ENCODE data around the gene ZNF428.
A peak's percentile ranks its signal among the peaks of the same experiment; 100 is the strongest.
"Not testable (repeated sequence)": the region's sequence is repeated elsewhere in the genome, so short reads cannot be mapped to it uniquely, and the experiment has no call there.

The ZNF428 gene, protein sequence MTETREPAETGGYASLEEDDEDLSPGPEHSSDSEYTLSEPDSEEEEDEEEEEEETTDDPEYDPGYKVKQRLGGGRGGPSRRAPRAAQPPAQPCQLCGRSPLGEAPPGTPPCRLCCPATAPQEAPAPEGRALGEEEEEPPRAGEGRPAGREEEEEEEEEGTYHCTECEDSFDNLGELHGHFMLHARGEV

DNA sequence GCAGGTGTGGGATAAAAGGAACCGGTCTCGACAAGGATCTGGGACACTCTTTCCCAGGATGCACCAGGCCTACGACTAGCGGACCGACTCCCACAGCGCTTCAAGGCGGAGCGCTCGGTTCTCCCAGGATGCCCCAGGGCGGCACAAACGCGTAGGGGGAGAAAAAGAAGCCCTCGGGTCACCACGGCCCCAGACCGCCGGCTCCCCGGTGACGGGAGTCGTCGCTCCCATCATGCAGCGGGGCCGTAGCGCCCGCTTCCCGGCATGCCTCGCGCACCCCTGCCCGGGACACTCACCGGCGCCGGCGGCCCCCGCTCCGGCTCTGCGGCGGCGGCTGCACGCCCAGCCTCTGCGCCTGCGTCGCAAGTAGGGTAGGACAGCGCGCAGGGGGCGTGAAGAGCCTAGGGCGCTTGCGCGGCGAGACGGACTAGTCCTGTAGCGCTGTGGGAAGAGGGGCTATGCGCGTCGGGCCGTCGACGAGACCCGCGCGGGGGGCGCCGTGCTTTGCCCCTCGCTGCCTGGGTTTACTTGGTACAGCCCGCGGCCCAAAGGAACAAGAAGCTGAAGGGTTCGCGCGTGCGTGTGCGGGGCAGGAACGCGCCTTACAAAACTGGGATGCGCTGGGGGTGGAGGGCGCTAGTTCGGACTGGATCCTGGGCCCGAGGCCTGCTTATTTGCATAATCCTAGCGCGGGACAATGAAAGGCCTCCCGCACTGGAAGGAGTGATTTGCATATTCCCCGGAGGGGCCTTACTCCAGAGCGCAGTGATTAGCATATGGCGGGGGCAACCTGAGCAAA is at the start of gene ZNF428:
Gene ZNF428 (minus strand): TSS at position 368 of the 799 bp plus-strand sequence. CDS start 5,325 bp downstream, outside the sequence.
- DNase-seq, result peak; percentile 94

DNA sequence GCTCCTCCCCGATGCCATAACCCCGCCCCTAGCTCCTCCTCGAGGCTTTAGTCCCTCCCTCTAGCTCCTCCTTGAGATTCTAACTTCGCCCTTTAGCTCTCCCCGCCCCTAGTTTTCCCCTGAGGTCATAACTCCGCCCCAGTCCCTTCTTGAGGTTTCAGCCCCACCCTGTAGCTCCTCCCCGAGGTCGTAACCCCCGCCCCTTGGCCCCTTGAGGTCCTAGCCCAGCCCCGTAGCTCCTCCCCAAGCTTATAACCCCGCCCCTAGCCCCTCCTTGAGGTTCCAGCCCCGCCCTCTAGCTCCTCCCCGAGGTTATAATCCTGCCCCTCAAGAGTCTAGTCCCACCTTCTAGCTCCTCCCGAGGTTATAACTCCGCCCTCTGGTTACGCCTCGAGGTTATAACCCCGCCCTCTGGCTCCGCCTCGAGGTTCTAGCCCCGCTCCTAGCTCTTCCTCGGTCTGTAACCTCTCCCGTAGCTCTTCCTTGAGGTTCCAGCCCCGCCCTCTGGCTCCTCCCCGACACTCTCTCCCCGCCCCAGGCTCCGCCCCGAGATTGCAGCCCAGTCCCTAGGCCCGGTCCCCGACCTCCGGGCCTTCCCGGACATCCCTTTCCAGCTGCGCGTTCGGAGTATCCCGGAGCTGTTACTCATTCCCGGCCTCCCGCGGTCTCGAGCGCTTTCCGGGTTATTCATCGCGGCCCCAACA is 49.1 kb upstream of the ZNF428 start:
- DNase-seq, result peak; percentile 98

DNA sequence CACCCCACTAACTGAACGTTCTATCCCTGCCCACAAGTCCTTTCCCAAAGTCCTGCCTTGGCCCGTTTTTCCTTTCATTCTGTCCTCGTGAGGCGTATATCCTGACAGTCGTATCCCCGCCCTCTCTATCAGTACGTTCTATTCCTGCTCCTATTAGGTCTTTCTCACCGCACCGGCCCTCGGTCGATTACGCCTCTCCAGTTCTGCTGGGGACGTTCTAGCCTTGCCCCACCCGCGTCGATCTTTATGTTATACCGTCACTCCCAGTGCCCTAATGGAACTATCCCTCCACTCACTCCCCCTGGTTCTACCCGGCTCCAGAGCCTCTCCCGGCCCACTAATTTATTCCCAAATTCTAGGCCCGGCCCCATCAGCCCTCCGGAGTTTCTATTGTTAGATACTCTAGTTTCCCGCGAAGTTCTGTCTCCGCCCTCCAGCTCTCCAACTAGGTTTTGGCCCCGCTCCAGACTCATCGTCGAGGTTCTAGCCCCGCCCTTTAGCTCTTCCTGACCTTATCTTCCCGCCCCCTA is 48.5 kb upstream of the ZNF428 start:
- DNase-seq, result no peak

DNA sequence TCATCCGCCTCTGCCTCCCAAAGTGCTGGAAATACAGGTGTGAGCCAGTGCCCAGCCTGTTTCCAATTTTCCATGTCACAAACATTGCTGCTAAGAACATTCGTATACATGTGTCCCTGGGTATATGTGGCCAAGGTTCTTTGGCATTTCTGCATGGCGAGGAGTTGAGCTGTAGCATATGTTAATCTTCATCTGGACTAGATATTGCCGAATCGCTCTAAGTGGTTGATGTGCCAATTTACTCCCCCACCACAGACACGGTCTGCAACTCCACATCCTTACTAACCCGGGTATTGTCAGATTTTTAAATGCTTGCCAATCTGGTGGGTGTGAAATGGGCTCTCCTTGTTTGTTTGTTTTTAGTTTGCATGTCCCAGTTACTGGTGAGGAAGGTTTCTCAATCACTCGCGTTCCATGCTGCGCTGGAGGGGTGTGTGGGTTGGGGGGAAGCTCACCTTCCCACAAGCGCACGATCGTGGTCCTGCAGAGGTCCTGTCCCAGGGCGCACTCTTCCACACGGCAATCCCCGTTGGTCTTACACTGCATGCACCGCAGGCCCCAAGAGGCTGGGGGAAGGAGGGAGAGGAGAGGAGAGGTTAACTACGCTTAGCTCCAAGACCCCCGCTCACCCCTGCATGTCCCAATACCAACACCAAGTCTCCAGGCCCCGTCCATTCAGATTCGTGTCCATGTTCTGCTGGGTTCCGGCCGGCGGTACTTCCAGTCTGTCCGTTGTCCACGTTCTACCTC is 47.9 kb upstream of the ZNF428 start:
- no peak for DNase-seq

DNA sequence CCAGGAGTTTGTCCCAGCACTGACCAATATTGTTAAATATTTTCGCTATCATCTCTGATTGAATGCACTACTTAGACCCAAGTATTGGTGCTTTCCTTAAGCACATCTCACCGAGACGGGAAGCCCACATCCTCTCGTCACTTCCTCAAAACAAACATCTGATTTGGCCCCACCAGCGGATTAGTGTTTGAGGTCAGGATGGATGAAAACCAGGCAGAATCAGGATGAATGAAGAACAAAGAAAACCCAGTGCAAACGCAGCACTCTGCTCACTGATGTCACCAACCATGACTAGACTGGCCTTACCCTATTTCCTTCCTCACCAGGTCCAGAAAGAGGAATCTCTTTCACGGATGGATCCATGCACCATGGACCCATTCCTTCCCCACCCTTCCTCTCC is 44.6 kb upstream of the ZNF428 start:
- DNase-seq, result peak; percentile 53

DNA sequence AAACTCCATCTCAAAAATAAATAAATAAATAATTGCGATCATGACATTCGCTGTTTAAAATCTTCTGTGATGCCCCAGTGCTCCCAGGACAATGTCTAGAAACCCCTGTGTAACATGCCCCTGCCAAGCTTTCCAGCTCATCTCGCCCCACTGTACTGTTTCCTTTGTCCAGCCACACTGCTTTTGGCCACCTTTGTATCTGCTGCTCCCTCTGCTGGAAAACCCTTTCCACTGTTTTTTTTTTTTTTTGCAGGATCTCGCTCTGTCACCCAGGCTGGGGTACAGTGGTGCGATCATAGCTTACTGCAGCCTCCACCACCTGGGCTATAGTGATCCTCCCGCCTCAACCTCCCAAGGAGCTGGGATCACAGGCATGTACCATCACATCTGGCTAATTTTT is 43.1 kb upstream of the ZNF428 start:
- DNase-seq, result no peak

DNA sequence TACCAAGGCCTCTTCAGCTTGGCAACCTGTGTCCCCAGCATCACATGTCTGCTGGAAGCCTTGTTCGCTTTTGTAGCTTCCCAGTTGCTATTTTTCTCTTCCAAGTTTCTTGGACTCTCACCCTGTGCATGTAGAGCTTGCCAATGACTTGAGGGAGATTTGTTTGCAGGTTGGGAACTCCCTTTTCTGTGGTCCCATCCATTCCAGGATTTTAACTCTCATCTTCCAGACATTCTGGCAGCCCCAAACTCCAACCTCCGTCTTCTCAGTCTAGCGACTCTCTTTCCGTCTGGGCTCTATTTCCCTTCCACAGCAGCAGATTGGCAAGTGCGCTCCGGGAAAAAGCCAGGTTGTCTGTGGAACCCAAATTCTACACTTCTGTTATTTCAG is 41.5 kb upstream of the ZNF428 start:
- no peak for DNase-seq

DNA sequence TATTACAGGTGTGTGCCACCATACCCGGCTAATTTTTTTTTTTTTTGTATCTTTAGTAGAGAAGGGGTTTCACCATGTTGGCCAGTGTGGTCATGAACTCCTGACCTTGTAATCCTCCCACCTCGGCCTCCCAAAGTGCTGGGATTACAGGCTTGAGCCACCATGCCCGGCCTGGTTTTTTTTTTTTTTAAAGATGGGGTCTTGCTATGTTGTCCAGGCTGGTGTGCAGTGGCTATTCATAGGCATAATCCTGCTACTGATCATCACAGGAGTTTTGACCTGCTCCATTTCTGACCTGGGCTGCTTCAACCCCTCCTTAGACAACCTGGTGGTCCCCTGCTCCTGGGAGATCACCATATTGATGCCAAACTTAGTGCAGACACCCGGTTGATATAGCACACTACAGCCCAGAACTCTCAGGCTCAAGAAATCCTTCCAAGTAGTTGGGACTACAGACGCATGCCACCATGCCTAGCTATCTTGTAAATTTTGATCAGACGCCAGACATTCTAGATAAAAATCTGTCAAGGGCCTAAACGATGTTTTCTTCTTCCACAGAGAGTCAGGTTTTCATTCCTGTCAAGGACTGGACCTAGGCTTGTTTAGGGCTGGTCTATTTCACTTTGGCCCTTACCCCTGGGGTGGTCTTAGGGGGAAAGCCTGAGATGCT is 41.0 kb upstream of the ZNF428 start:
- no peak for DNase-seq

DNA sequence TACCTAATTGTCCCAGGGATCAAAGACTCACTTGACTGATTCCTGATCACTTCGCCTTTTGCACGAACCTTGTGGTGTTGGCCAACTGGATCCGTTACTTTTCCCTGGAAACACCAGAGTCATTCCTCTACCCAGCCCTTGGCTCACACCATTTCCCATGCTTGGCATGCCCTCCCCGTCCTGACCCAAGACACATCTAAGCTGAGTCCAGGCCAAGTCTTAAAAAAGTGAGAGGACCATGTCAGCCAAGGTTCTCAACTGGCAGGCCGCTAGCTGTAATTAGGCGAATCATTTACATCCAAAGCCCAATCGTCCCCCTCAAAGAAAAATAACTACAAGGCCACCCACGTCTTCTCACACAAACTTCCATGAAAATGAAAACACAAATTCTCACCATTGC is 39.1 kb upstream of the ZNF428 start:
- no peak for DNase-seq

DNA sequence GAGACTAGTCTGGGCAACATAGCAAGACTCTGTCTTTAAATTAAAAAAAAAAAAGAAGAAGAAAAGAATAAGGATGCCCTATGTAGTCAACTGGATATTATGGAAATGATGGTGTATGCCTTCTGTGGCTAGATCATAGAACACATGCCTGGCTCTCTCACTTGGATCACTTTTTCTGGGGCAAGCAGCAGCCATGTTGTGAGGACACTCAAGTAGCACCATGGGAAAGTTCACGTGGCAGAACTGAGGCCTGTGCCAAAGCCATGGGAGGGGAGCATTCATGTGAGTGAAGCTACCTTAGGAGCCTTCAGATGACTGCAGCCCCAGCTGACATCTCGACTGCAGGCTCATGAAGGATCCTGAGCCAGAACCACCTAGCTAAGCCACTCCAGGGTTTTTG is 38.6 kb upstream of the ZNF428 start:
- no peak for DNase-seq

DNA sequence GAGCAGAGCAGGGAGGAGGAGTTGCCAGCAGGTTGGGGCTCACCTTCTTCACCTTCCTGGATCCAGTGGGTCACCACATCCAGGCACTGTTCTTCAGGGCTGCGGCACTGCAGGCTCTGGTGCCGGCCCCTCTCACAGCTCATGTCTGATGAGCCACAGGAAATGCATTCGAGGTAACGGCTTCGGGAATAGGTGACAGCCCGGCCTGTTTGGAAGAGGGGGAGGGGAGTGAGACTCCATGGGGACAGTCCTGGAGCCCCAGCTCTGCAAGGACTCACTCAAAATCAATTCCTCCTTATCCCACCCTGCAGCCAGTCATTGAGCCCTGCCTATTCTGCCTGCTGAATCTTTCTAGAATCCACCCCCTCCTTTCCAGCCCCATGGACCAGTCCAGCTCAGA is 37.0 kb upstream of the ZNF428 start:
- DNase-seq, result no peak

DNA sequence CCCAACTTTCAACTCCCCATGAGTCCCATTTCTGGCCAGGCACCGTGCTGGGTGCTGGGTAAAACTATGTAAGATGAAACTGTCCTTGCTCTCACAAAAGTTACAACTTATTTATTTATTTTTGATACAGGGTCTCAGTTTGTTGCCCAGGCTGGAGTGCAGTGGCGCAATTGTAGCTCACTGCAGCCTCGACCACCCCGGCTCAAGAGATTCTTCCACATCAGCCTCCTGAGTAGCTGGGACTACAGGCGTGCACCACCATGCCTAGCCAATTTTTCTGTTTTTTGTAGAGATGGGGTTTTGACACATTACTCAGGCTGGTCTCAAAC is 33.1 kb upstream of the ZNF428 start:
- DNase-seq, result no peak

DNA sequence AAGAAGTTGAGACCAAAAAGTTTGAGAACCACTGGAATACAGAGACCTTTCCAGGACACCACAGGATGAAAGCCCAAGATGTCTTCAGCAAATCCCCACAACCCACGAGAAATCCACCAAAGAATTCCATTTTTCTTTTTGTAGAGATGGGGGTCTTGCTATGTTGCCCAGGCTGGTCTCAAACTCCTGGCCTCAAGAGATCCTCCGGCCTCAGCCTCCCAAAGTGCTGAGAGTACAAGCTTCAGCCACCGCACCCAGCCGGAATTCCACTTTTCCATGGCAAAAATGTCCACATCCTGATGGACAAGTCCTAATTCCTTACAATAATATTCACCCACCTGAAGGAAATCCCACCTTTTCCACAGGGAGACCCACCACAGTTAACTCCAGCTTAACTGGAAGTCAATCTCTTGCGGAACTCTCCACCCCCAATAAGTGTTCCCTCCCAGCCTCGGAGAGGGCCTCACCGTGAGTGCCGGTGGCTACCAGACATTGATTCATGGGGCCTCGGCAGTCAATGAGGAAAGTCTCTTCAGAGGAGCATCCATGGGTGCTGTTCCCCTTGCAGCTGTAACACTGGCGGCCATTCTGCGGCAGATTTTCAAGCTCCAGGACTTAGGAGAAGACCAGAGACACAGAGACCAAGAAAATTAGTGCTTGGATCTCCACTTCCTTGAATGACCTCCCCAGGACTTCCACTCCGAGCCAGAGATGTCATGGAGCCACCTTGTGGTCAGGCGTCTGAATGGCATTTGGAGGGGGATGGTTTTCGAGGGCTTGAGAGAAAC is 32.5 kb upstream of the ZNF428 start:
- peak; percentile 57 for DNase-seq

DNA sequence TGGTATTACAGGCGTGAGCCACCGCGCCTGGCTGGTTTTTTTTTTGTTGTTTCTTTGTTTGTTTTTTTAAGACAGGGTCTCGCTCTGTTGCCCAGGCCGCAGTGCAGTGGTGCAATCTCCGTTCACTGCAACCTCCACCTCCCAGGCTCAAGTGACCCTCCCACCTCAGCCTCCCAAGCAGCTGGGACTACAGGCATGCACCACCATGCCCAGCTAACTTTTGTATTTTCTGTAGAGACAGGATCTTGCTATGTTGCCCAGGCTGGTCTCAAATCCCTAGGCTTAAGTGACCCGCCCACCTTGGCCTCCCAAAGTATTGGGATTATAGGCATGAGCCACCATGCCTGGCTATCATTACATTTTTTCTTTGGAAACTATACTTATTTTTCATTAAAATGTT is 30.8 kb upstream of the ZNF428 start:
- not testable (repeated sequence) for DNase-seq

DNA sequence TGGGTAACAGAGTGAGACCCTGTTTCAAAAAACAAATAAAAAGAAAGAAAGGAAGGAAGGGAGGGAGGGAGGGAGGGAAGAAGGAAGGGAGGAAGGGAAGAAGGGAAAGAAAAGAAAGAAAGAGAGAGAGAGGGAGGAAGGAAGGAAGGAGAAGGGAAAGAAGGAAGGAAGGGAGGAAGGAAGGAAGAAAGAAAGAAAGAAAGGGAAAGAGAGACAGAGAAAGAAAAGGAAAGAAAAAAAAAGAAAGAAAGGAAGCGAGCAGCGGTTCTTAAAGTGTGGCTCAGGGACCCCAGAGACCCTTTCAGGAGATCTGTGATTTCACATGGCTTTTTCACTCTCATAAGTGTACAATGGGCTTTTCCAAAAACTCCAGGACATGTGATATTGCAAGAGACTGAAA is 30.1 kb upstream of the ZNF428 start:
- DNase-seq, result no peak

DNA sequence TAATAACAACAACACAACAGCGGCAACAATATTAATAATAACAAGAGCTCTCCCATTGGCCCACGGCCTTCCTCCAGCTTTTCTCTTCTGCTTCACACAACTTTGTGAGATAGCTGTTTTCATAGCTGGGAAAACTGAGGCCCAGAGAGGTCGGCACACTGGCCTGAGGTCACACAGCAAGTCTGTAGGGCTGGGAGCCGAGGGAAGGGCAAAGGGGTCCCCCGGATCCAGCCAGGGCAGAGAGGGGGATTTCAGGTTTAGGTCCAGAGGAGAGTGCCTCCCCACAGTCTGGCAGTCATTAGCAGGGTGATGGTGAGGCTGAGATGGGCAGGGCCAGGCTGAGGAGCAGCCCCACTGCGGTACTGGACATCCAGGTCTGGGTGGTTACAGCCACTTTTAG is 29.2 kb upstream of the ZNF428 start:
- DNase-seq, result no peak

DNA sequence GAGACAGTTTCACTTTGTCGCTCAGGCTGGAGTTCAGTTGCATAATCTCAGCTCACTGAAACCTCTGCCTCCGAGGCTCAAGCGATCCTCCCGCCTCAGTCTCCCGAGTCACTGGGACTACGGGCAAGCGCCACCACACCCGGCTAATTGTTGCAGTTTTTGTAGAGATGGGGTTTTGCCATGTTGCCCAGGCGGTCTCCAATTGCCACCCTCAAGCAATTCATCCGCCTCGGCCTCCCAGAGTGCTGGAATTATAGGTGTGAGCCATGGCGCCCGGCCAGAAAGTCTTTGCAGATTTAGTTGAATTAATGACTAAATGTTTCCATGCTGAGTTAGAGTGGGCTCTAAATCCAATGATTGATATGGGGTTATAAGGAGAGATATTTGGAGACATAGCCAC is 24.8 kb upstream of the ZNF428 start:
- no peak for DNase-seq

DNA sequence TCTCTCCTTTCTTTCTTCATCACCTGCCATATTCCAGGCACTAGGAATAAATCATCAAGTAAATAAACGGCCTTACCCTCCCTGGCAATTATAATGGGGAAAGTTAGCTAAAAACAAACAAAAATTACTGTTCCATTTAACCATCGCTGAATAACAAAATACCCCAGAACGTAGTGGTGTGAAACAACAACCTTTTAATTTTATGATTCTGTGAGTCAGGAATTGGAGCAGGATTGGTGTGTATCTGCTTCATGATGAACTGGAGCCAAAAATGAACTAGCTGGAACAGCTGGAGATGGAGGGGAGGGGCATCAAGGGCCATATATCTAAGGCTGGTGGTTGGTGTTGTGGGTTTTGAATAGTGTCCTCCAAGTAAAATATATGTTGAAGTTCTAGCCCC is 23.9 kb upstream of the ZNF428 start:
- DNase-seq, result no peak

DNA sequence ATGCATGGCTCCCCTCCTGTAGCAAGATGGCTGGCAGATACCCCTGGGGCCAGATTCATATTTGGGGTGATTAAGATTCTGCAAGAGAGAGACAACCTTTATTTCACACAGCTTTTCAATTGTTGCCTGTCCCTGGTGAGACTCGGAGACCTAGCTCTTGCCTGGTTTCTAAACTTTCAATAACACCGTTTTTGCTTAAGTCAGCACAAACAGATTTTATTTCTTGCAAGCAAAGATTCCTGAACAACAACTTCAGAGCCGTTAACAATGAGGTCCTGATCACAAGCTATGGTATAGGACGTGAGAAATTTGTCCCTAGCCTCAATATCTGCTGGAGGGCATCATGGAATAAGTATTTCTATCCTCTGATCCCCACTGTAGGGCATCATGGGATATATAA is 23.1 kb upstream of the ZNF428 start:
- no peak for DNase-seq

DNA sequence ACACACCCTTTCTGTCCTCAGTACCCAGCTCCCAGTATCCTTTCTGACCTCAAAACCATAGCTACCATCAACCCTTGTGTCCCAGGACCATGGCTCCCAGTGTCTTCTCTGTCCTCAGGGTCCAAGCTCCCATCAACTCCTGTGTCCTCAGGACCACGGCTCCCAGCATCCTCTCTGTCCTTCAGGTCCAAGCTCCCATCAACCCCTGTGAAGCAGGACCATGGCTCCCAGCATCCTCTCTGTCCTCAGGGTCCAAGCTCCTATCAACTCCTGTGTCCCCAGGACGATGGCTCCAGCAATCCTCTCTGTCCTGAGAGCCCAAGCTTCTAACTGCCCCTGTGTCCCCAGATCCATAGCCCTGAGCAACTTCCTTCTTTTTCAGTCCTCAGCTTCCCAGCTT is 21.9 kb upstream of the ZNF428 start:
- DNase-seq, result no peak

DNA sequence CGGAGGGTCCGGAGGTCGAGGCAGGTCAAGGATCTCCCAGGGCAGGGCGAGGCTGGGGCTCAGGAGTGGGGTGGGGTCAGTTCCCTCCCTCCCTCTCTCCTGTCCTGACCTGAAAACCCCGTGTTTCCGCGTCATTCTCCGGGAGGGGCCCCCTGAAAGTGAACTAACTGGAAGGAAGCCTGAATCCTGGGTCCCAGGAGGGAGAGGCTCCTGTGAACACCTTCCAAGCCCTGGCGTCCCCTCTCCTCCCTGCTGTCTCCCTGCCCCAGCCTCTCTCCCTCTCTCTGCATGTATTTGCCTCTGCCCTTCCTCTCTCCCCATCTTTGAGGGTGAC is 21.0 kb upstream of the ZNF428 start:
- DNase-seq, result no peak
